HG02885 (cell line): ENCODE measurements around the gene IL1F10.

ENCODE experiments used
- ATAC-seq: cut with Tn5 transposase; IDR thresholded peaks from one replicate; pipeline ENCODE4 v1.9.1; 2021; ENCODE audit warnings: mild to moderate bottlenecking; ENCODE audit not compliant: unreplicated experiment, poor library complexity

The IL1F10 gene, protein sequence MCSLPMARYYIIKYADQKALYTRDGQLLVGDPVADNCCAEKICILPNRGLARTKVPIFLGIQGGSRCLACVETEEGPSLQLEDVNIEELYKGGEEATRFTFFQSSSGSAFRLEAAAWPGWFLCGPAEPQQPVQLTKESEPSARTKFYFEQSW

GRCh38 chr2:113067681-113068080, at the start of gene IL1F10:
Gene IL1F10 (plus strand): TSS chr2:113067970. CDS start chr2:113072739, 4,769 bp downstream.
- no peak for ATAC-seq

DNA sequence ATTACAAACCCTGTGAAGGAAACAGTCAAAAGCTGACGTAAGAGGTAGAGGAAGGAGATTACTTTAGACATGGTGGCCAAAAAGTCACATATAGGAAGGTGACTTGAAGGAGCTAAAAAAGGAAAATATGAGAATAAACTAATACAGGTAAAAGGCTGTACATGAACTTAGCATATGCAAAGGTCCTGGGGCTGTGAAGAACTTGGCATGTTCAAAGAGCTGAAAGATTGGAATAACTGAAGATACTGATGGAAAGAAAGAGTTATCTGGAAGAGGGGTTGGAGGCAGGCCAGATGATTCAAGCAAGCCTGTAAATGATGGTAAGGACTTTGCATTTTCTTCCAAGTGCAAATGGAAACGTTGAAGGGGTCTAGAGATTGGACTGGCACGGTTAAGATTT, 49.3 kb upstream of the IL1F10 start:
- ATAC-seq: no peak

- no peak for ATAC-seq
Measured at GRCh38 chr2:113021312-113021711, 46.5 kb upstream of the IL1F10 start.

DNA sequence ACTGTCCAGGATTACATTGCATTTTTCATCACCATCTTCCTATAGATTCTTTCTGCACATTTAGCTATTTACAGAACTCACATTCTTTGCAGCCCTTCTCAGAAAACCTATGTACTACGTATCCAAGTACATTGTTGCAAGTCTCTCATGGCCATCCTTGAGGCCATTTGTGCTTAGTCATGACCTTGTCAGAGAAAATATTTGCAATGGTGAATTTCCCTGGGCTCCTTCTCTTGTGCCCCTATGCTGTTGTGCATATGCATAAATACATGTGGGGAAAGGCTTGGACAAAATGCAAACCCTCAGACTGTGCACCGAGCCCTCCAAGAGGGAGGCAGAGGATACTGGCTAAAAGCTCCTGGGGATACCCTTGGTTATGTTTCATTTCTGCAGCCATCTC, 43.0 kb upstream of the IL1F10 start:
- ATAC-seq: no peak

GRCh38 chr2:113025737-113026136, 42.0 kb upstream of the IL1F10 start:
- no peak for ATAC-seq

DNA sequence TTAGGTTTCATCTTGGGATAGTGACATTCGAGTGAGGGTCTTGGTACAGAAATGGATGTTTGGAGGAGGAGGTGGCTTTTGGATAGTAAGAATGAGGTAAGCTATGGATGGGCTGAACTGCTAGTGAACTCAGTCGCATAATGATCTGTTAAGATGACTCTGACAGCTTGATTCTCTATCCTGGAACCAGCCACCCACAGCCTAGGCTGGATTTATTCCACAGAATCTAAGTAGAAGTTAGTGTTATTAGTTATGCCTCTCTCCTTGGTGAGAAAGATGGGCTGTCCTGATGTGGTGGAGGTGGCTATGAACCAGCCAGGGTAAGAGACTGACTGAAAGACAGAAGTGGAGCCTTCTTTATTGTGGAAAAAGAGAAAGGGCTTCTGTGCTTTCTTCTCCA, 40.1 kb upstream of the IL1F10 start:
- no peak for ATAC-seq

GRCh38 chr2:113028112-113028511, 39.7 kb upstream of the IL1F10 start:
- no peak for ATAC-seq

- no peak for ATAC-seq
Measured at GRCh38 chr2:113032737-113033136, 35.0 kb upstream of the IL1F10 start.

GRCh38 chr2:113034016-113034415, 33.8 kb upstream of the IL1F10 start:
- ATAC-seq: no peak

- no peak for ATAC-seq
Measured at GRCh38 chr2:113036763-113037162, 31.0 kb upstream of the IL1F10 start.

DNA sequence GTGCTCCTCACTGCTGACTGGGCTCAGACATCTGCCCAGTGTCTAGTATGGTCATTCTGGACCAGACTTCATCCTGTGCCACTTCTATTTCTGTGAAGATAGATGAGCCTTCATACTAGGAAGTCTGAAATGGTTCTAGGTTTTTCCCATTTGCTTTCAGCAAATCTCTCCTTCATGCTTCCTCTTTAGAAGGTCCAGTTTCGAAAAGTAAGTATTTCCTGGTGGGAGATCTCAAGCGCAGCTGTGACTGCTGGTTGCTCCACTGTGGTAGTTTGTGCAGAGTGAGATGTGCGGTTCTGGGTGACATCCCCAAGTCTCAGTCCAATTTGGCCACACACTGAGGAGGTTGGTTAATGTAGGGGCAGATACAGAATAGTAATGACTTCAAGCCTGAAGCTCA, 29.5 kb upstream of the IL1F10 start:
- no peak for ATAC-seq

GRCh38 chr2:113039158-113039557, 28.6 kb upstream of the IL1F10 start:
- no peak for ATAC-seq

DNA sequence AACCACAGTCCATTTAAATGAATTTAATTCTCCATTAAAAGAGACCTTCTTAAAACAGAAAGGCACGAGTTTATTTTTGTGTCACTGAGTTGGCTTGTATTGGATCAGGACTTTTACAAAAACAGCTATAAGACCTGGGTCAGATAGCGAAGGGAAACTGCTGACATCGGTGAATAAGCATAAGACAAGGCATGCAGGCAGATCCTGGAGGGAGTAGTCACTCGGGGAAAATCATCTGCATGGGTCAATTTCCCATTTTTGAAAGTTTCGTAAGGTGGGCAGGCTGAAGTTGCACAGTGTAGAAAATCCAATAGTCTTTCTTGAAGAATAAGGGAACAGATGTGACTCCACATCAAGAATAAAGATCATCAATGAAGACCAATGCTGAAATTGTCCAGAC, 28.1 kb upstream of the IL1F10 start:
- no peak for ATAC-seq

- no peak for ATAC-seq
Measured at GRCh38 chr2:113041871-113042270, 25.9 kb upstream of the IL1F10 start.

DNA sequence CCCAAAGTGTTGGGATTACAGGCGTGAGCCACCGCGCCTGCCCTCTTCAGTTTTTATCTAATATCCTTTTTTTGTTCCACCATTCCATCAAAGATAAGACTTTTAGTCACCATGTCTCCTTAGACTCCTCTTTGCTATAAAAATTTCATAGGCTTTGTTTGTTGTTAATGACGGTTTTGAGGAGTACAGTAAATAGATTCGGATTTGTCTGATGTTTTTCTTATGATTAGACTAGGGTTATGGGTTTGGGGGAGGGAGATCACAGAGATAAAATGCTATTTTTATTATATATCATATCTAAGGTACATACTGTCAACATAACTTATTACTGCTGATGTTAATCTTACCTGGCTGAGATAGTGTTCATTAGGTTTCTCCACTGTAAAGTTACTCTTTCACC, 21.3 kb upstream of the IL1F10 start:
- no peak for ATAC-seq

GRCh38 chr2:113050921-113051895, 16.6 kb upstream of the IL1F10 start:
- ATAC-seq: no peak

GRCh38 chr2:113052396-113052917, 15.3 kb upstream of the IL1F10 start, which contains the start of gene IL36B:
Gene IL36B (minus strand): TSS chr2:113052867.
- no peak for ATAC-seq

DNA sequence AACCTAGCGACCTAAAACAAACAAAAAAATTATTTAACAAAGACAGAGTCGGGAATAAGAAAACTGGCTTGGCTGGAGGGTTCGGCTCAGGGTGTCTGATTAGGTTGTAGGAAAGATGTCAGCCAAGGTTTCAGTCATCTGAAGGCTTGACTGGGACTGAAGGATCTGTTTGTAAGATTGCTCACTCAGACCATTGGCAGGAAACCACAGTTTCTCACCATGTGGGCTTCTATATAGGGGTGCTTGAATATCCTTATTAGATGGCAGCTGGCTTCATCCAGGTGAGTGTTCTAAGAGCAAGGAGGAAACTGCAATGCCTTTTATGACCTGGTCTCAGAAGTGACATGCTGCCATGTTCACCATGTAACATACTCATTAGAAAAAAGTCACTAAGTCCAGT, 14.1 kb upstream of the IL1F10 start:
- no peak for ATAC-seq

- no peak for ATAC-seq
Measured at GRCh38 chr2:113054066-113054465, 13.7 kb upstream of the IL1F10 start.

DNA sequence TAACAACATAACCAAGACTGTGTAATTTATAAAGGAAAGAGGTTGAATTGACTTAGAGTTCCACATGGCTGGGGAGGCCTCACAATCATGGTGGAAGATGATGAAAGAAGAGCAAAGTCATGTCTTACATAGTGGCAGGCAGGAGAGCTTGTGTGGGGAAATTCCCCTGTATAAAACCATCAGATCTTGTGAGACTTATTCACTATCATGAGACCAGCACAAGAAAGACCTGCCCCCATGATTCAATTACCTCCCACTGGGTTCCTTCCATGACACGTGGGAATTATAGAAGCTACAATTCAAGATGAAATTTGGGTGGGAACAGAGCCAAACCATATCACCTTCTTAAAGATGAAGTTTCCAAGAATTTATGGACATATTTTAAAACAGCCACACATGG, 11.2 kb upstream of the IL1F10 start:
- ATAC-seq: no peak

- ATAC-seq: no peak
Measured at GRCh38 chr2:113057117-113057516, 10.7 kb upstream of the IL1F10 start.
